ENCODE data around the gene MS4A3. TPM values are rescaled to one million over a fixed set of nuclear protein-coding genes. Genes with fewer than 3 reads are reported as not detected.

The MS4A3 gene
- total RNA-seq, 3 donors from 2014 or later (not counting 1 experiment from before 2014, with no cell fraction given), result 1.4 to 62.9 TPM; not detected in 1

GRCh38 chr11:60078745-60079144 lies 22.3 kb downstream of the MS4A3 start:
- Histone ChIP-seq H3K27me3 (ENCODE audit: control insufficient read depth, insufficient read depth, low read length) (no peaks in the 10 kb centered on the region), H3K4me3 (ENCODE audit: low read length) (no peak overlapping the region), H3K27ac (ENCODE audit: low read length) (no peak overlapping the region), H3K9me3 (ENCODE audit: control insufficient read depth, insufficient read depth, low read length) (no peaks in the 10 kb centered on the region), H3K4me1 (ENCODE audit: control insufficient read depth, insufficient read depth, low read length) (no peaks in the 10 kb centered on the region), H3K36me3 (ENCODE audit: control insufficient read depth, insufficient read depth, low read length) (no peaks in the 10 kb centered on the region)
- TF ChIP-seq, protein P1, sequence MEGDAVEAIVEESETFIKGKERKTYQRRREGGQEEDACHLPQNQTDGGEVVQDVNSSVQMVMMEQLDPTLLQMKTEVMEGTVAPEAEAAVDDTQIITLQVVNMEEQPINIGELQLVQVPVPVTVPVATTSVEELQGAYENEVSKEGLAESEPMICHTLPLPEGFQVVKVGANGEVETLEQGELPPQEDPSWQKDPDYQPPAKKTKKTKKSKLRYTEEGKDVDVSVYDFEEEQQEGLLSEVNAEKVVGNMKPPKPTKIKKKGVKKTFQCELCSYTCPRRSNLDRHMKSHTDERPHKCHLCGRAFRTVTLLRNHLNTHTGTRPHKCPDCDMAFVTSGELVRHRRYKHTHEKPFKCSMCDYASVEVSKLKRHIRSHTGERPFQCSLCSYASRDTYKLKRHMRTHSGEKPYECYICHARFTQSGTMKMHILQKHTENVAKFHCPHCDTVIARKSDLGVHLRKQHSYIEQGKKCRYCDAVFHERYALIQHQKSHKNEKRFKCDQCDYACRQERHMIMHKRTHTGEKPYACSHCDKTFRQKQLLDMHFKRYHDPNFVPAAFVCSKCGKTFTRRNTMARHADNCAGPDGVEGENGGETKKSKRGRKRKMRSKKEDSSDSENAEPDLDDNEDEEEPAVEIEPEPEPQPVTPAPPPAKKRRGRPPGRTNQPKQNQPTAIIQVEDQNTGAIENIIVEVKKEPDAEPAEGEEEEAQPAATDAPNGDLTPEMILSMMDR (IDR thresholded peaks at IDR 0.05), result no peak
- WGBS (ENCODE audit: insufficient coverage), result 75% methylated on average over 2 of the region's 4 CpGs
- no peak for ATAC-seq
- H3K27ac Mint-ChIP-seq, result no peak overlapping the region
- DNase-seq, result no peak
- H3K27me3 Mint-ChIP-seq (ENCODE audit: low read depth in 2 of 2), result peaks cover 0 to 14% of the 10 kb centered on the region in 2 donors
- no peaks in the 10 kb centered on the region for H3K4me1 Mint-ChIP-seq
- H3K4me3 Mint-ChIP-seq, result no peak overlapping the region
- intact Hi-C loops (cut with micrococcal nuclease), result no loop called here
- no peaks in the 10 kb centered on the region for H3K36me3 Mint-ChIP-seq
- no peaks in the 10 kb centered on the region for H3K9me3 Mint-ChIP-seq

- Histone ChIP-seq H3K4me3 (ENCODE audit: low read length) (no peak overlapping the region), H3K36me3 (ENCODE audit: control insufficient read depth, insufficient read depth, low read length) (no peaks in the 10 kb centered on the region), H3K27me3 (ENCODE audit: control insufficient read depth, insufficient read depth, low read length) (no peaks in the 10 kb centered on the region), H3K4me1 (ENCODE audit: control insufficient read depth, insufficient read depth, low read length) (no peaks in the 10 kb centered on the region), H3K9me3 (ENCODE audit: control insufficient read depth, insufficient read depth, low read length) (no peaks in the 10 kb centered on the region), H3K27ac (ENCODE audit: low read length) (no peak overlapping the region)
- H3K4me1 Mint-ChIP-seq, result no peaks in the 10 kb centered on the region
- no peaks in the 10 kb centered on the region for H3K36me3 Mint-ChIP-seq
- WGBS (ENCODE audit: insufficient coverage), result 30% methylated on average over 2 of the region's 3 CpGs
- H3K4me3 Mint-ChIP-seq, result no peak overlapping the region
- H3K27ac Mint-ChIP-seq, result no peak overlapping the region
- TF ChIP-seq, protein P1 (IDR thresholded peaks at IDR 0.05), result no peak
- H3K27me3 Mint-ChIP-seq (ENCODE audit: low read depth in 2 of 2), result peaks cover 5 to 16% of the 10 kb centered on the region in 2 donors
- intact Hi-C loops (cut with micrococcal nuclease), result no loop called here
- ATAC-seq (no peak), DNase-seq (no peak)
- H3K9me3 Mint-ChIP-seq, result no peaks in the 10 kb centered on the region
These were observed 24.1 kb downstream of the MS4A3 start for GRCh38 chr11:60080535-60080934.

DNA sequence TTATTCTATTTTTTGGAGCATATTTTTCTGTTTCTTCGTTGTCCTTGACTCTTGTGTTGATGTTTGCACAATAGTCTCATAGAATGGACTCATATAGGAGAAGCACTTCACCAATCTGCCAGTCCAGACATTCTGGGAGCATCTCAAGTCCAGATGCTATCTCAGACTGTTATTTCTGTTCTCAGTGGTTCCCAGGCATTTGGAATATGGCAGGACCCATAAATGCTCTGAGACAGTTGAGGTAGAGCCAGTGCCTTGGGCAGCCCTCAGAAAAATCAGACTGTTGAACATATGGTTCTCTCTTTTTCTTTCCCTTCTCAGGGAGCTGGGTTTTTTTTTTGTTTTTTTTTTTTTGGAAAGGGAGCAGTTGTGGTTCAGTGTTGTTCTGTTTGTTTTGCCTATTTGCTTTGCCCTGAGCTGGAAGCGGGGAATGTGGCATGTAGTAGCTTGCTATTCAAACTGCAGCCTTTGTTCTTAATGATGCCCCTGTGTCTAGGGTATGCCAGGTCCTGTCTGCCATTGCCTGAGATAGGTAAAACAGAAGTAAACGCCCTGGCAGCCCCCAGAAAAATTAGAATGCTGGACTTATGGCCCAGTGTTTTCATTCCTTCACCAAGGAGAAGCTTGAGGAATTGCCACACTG lies 28.3 kb downstream of the MS4A3 start:
- TF ChIP-seq, protein P1 (IDR thresholded peaks at IDR 0.05), result no peak
- Mint-ChIP-seq H3K36me3 (no peaks in the 10 kb centered on the region), H3K9me3 (no peaks in the 10 kb centered on the region), H3K27me3 (ENCODE audit: low read depth in 2 of 2) (peaks cover 9 to 35% of the 10 kb centered on the region in 2 donors), H3K4me3 (no peak overlapping the region), H3K4me1 (no peaks in the 10 kb centered on the region), H3K27ac (no peak overlapping the region)
- WGBS (ENCODE audit: insufficient coverage), result 85% methylated on average over 3 of the region's 3 CpGs
- intact Hi-C loops (cut with micrococcal nuclease), result no loop called here
- DNase-seq (no peak), ATAC-seq (no peak)
- Histone ChIP-seq H3K4me1 (ENCODE audit: control insufficient read depth, insufficient read depth, low read length) (no peaks in the 10 kb centered on the region), H3K4me3 (ENCODE audit: low read length) (no peak overlapping the region), H3K9me3 (ENCODE audit: control insufficient read depth, insufficient read depth, low read length) (no peaks in the 10 kb centered on the region), H3K27me3 (ENCODE audit: control insufficient read depth, insufficient read depth, low read length) (no peaks in the 10 kb centered on the region), H3K36me3 (ENCODE audit: control insufficient read depth, insufficient read depth, low read length) (no peaks in the 10 kb centered on the region), H3K27ac (ENCODE audit: low read length) (no peak overlapping the region)

- Histone ChIP-seq H3K4me3 (ENCODE audit: low read length) (no peak overlapping the region), H3K36me3 (ENCODE audit: control insufficient read depth, insufficient read depth, low read length) (no peaks in the 10 kb centered on the region), H3K9me3 (ENCODE audit: control insufficient read depth, insufficient read depth, low read length) (no peaks in the 10 kb centered on the region), H3K27me3 (ENCODE audit: control insufficient read depth, insufficient read depth, low read length) (no peaks in the 10 kb centered on the region), H3K27ac (ENCODE audit: low read length) (no peak overlapping the region), H3K4me1 (ENCODE audit: control insufficient read depth, insufficient read depth, low read length) (no peaks in the 10 kb centered on the region)
- ATAC-seq (peak in 1 of 3 donors; percentile 60), DNase-seq (no peak)
- Mint-ChIP-seq H3K27ac (no peak overlapping the region), H3K9me3 (no peaks in the 10 kb centered on the region), H3K4me1 (no peaks in the 10 kb centered on the region), H3K36me3 (no peaks in the 10 kb centered on the region), H3K4me3 (no peak overlapping the region), H3K27me3 (ENCODE audit: low read depth in 2 of 2) (peaks cover 9 to 31% of the 10 kb centered on the region in 2 donors)
- 57% methylated on average over 2 of the region's 2 CpGs for WGBS (ENCODE audit: insufficient coverage)
- TF ChIP-seq, protein P1 (IDR thresholded peaks at IDR 0.05), result no peak
- intact Hi-C loops (cut with micrococcal nuclease), result no loop called here
These were observed 29.4 kb downstream of the MS4A3 start for GRCh38 chr11:60085909-60086308.

All from natural killer cell (primary cell).